ENCODE results near the gene MAT2B. TPM values are rescaled to one million over a fixed set of nuclear protein-coding genes. Genes with fewer than 3 reads are reported as not detected.
A peak's percentile ranks its signal among the peaks of the same experiment; 100 is the strongest.

Gene MAT2B
- total and polyA plus RNA-seq, 4 donors, result 34.5 to 69.7 (median 52.6) TPM

DNA sequence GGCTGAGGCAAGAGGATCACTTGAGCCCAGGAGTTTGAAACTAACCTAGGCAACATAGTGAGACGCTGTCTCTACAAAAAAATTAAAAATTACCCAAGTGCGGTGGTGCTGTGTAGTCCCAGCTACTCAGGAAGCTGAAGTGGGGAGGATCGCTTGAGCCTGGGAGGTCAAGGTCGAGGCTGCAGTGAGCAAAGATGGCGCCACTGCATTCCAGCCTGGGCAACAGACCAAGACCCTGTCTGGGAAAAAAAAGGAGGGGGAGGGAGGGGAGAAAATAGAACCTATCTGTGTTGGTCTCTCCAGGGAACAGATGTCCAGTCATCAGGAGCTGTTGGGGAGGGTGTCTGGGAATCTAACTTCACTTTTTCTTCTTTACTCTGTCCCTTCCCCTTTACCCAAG, 24.3 kb downstream of the MAT2B start:
- TF ChIP-seq, protein P1, sequence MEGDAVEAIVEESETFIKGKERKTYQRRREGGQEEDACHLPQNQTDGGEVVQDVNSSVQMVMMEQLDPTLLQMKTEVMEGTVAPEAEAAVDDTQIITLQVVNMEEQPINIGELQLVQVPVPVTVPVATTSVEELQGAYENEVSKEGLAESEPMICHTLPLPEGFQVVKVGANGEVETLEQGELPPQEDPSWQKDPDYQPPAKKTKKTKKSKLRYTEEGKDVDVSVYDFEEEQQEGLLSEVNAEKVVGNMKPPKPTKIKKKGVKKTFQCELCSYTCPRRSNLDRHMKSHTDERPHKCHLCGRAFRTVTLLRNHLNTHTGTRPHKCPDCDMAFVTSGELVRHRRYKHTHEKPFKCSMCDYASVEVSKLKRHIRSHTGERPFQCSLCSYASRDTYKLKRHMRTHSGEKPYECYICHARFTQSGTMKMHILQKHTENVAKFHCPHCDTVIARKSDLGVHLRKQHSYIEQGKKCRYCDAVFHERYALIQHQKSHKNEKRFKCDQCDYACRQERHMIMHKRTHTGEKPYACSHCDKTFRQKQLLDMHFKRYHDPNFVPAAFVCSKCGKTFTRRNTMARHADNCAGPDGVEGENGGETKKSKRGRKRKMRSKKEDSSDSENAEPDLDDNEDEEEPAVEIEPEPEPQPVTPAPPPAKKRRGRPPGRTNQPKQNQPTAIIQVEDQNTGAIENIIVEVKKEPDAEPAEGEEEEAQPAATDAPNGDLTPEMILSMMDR (IDR thresholded peaks at IDR 0.05; ENCODE audit: control extremely low read depth, extremely low read depth), result no peak
- H3K27me3 ChIP-seq (ENCODE audit: control insufficient read depth in 3 of 3, insufficient read depth in 3 of 3, low read length in 2 of 3), result no peaks in the 10 kb centered on the region
- no peak overlapping the region for H3K9ac ChIP-seq (ENCODE audit: insufficient read depth in 1 of 2, low read length in 2 of 2)
- no peak overlapping the region for H3K4me3 ChIP-seq
- no peak overlapping the region for H3K27ac ChIP-seq (ENCODE audit: low read depth in 1 of 2, low read length in 1 of 2)
- H3K9me3 ChIP-seq (ENCODE audit: control insufficient read depth in 4 of 4, insufficient read depth in 3 of 4, low read length in 3 of 4), result peaks cover 0 to 3% (median 0%) of the 10 kb centered on the region in 4 donors
- WGBS, 2 donors, result 69 to 73% methylated on average over 5 of the region's 5 CpGs
- H3K4me1 ChIP-seq (ENCODE audit: control insufficient read depth in 5 of 5, insufficient read depth in 5 of 5, low read length in 5 of 5), result peaks cover 0 to 12% (median 0%) of the 10 kb centered on the region in 5 donors
- no peaks in the 10 kb centered on the region for H3K36me3 ChIP-seq (ENCODE audit: control insufficient read depth in 4 of 4, insufficient read depth in 4 of 4, low read length in 4 of 4)
- DNase-seq, result peak in 2 of 3 donors; percentile 6 to 12
- no peak for ATAC-seq (ENCODE audit: insufficient read depth, low FRiP score)

DNA sequence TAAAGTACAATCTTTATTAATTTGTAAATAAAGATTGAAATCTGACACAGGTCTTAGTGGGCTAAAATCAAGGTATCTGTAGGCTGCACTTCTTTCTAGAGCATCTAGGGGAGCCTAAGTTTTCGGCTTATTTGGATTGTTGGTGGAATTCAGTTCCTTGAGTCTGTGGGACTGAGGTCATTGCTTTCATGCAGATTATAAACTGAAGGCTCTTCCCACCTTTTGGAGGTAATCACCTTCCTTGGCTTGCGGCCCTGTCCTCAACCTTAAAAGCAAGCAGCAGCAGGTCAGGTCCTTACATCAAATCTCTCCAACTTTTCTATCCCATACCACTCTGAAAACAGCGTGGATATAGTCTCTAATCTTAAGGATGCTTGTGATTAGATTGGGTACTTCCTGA, 25.9 kb downstream of the MAT2B start:
- H3K36me3 ChIP-seq (ENCODE audit: control insufficient read depth in 4 of 4, insufficient read depth in 4 of 4, low read length in 4 of 4), result no peaks in the 10 kb centered on the region
- H3K4me3 ChIP-seq, result no peak overlapping the region
- H3K9me3 ChIP-seq (ENCODE audit: control insufficient read depth in 4 of 4, insufficient read depth in 3 of 4, low read length in 3 of 4), result peaks cover 0 to 3% (median 0%) of the 10 kb centered on the region in 4 donors
- WGBS, 2 donors, result 72 to 83% methylated on average over 3 of the region's 3 CpGs
- TF ChIP-seq, protein P1 (IDR thresholded peaks at IDR 0.05; ENCODE audit: control extremely low read depth, extremely low read depth), result no peak
- no peak for DNase-seq
- H3K4me1 ChIP-seq (ENCODE audit: control insufficient read depth in 5 of 5, insufficient read depth in 5 of 5, low read length in 5 of 5), result peaks cover 0 to 12% (median 0%) of the 10 kb centered on the region in 5 donors
- no peak for ATAC-seq (ENCODE audit: insufficient read depth, low FRiP score)
- no peak overlapping the region for H3K27ac ChIP-seq (ENCODE audit: low read depth in 1 of 2, low read length in 1 of 2)
- H3K27me3 ChIP-seq (ENCODE audit: control insufficient read depth in 3 of 3, insufficient read depth in 3 of 3, low read length in 2 of 3), result no peaks in the 10 kb centered on the region
- no peak overlapping the region for H3K9ac ChIP-seq (ENCODE audit: insufficient read depth in 1 of 2, low read length in 2 of 2)

DNA sequence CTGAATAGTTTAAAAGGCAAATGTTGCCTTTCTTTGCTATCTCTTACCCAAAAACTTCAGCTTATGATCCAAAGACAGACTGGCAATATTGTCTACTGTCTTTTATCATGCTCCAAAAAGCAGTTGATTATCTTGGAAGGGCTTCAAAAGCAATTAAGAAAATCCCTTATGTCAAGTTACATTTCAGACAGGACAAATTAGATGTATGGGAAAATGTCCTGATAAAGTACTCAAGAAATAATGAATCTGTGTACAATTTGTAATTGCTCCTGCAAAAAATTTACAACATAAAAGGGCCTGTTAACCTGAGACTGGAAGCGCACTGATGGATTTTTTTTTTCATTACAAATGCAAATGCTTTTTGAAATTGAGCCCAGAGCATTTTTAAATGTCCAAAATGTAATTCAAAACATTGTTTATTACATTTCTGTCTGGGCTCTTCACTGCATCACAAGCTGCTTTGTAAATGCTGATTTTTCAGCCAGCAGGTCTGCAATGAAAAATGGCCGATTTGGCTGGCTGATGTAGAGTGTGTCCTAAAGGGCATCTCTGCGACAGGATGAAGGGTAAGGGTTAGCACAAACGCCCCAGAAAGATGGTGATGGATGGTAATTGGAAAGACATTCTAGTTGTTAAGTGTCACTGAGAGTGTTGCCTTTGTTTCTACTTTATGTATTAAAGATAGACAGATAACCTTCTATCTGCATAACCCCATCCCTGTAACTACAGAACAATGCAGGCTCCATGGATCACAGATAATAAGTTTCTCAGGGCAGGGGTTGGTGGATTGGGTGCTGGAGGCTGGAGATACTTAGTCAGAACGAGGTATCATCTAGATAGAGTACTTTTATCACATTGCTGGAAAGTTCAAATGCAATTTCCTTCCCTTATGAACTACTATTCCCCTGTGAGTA, 27.0 kb downstream of the MAT2B start:
- no peaks in the 10 kb centered on the region for H3K9me3 ChIP-seq (ENCODE audit: control insufficient read depth in 4 of 4, insufficient read depth in 3 of 4, low read length in 3 of 4)
- DNase-seq, result peak in 2 of 3 donors; percentile 11 to 12

More for the DNA sequence above, 27.0 kb downstream of the MAT2B start:
- TF ChIP-seq, protein P1 (IDR thresholded peaks at IDR 0.05; ENCODE audit: control extremely low read depth, extremely low read depth), result no peak
- Histone ChIP-seq H3K4me1 (ENCODE audit: control insufficient read depth in 5 of 5, insufficient read depth in 5 of 5, low read length in 5 of 5) (peaks cover 0 to 12% (median 0%) of the 10 kb centered on the region in 5 donors), H3K4me3 (no peak overlapping the region), H3K9ac (ENCODE audit: insufficient read depth in 1 of 2, low read length in 2 of 2) (no peak overlapping the region), H3K36me3 (ENCODE audit: control insufficient read depth in 4 of 4, insufficient read depth in 4 of 4, low read length in 4 of 4) (no peaks in the 10 kb centered on the region), H3K27ac (ENCODE audit: low read depth in 1 of 2, low read length in 1 of 2) (no peak overlapping the region), H3K27me3 (ENCODE audit: control insufficient read depth in 3 of 3, insufficient read depth in 3 of 3, low read length in 2 of 3) (no peaks in the 10 kb centered on the region)
- WGBS, 2 donors, result 57 to 64% methylated on average over 5 of the region's 5 CpGs
- no peak for ATAC-seq (ENCODE audit: insufficient read depth, low FRiP score)

All from lung (tissue), 12 donors.